ENCODE data around the gene PTTG2.
"Not testable (repeated sequence)": the region's sequence is repeated elsewhere in the genome, so short reads cannot be mapped to it uniquely, and the experiment has no call there.

Gene PTTG2

GRCh38 chr4:37958932-37959331 lies 1.3 kb upstream of the PTTG2 start:
- DNase-seq = no peak

GRCh38 chr4:37960679-37961450 lies 667 bp downstream of the PTTG2 start:
- DNase-seq = no peak

- no peak for DNase-seq
Observed at GRCh38 chr4:37964734-37965457, 4.7 kb downstream of the PTTG2 start.

- no peak for DNase-seq
Observed at GRCh38 chr4:37966044-37966443, 5.8 kb downstream of the PTTG2 start.

- no peak for DNase-seq
Observed at GRCh38 chr4:37967736-37968135, 7.5 kb downstream of the PTTG2 start.

- no peak for DNase-seq
Observed at GRCh38 chr4:37968747-37969146, 8.5 kb downstream of the PTTG2 start.

GRCh38 chr4:37970702-37971101 lies 10.5 kb downstream of the PTTG2 start:
- DNase-seq = peak; percentile 73 to 83

GRCh38 chr4:37971202-37971601 lies 11.0 kb downstream of the PTTG2 start:
- no peak for DNase-seq

GRCh38 chr4:37973441-37973840 lies 13.2 kb downstream of the PTTG2 start:
- DNase-seq = no peak

GRCh38 chr4:37975321-37975822 lies 15.2 kb downstream of the PTTG2 start:
- not testable (repeated sequence) for DNase-seq

GRCh38 chr4:37976507-37976906 lies 16.3 kb downstream of the PTTG2 start:
- no peak for DNase-seq

GRCh38 chr4:37976991-37977470 lies 16.8 kb downstream of the PTTG2 start:
- peak; percentile 85 to 86 for DNase-seq

GRCh38 chr4:37977471-37978247 lies 17.5 kb downstream of the PTTG2 start:
- peak; percentile 81 to 84 for DNase-seq

- peak in 1 of 2 donors; percentile 5 for DNase-seq
Observed at GRCh38 chr4:37978248-37978924, 18.2 kb downstream of the PTTG2 start.

GRCh38 chr4:37980246-37980645 lies 20.0 kb downstream of the PTTG2 start:
- no peak for DNase-seq

GRCh38 chr4:37981425-37981824 lies 21.2 kb downstream of the PTTG2 start:
- no peak for DNase-seq

- no peak for DNase-seq
Observed at GRCh38 chr4:37981844-37982720, 21.9 kb downstream of the PTTG2 start.

- DNase-seq = no peak
Observed at GRCh38 chr4:37982736-37983135, 22.5 kb downstream of the PTTG2 start.

- DNase-seq = no peak
Observed at GRCh38 chr4:37983951-37984350, 23.8 kb downstream of the PTTG2 start.

- DNase-seq = no peak
Observed at GRCh38 chr4:37985730-37986275, 25.6 kb downstream of the PTTG2 start.

- no peak for DNase-seq
Observed at GRCh38 chr4:37988670-37989069, 28.5 kb downstream of the PTTG2 start.

Measured in CD4-positive, alpha-beta T cell treated with Interleukin-4 for 1 hour (primary cell).